AG10803 (cell line): ENCODE results near the gene VPS37B.
"Not testable (repeated sequence)": the region's sequence is repeated elsewhere in the genome, so short reads cannot be mapped to it uniquely, and the experiment has no call there.

Experiments
- DNase-seq: peaks from one replicate; pipeline ENCODE4 v3.0.0; 2010; ENCODE audit warnings: low read depth
- H3K4me3 ChIP-seq: 2 replicates; pipeline ENCODE4 v1.5.1; 2011; ENCODE audit warnings: mild to moderate bottlenecking, low read length, control low read depth
- TF ChIP-seq, protein P1 (sequence below): conservative IDR thresholded peaks from 2 replicates; pipeline ENCODE4 v1.5.1; 2011; ENCODE audit warnings: mild to moderate bottlenecking, low read length, control low read depth, inconsistent platforms

VPS37B gene

DNA sequence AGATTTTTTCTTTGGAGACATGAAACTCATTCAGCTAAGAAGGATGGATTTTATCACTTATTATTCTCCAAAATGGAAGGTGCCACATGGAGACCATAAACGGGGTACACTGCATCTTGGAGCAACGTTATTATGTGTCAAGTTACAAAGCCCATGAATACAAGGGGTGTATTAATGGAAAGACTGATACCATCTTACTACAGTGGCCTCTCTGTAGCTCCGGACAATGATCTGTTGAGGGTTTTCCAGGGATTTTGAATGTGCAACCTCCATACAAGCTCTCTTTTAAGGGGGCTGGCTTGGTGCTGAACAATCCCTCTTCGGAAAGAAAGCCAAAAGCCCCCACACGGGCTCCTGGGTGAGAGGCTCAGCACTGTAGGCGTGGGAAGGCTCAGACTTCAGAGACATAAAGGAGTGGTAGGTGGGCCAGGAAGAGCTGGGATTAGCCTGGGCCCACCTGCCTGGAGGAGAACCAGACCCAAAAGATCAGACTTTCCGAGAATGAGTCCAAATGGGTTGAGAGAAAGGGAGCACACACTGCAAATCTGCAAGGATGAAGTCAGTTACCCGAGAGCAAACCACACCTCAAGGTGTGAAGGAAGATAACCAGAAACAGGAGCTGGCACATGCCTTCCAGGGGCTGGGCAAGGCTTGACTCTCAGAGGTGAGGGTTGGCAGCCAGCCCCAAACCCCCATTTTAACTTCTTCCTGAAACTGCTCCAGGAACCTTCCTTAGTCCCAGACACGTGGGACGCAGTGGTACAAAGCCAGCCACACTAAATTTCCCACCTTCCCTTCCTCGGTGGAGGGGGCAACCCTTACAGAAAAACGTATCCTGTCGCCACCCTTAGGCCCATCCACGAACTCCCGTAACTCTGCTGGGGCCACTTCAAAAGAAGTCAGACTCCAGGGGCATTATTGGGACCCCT is 1.5 kb downstream of the VPS37B start:
- TF ChIP-seq, protein P1, sequence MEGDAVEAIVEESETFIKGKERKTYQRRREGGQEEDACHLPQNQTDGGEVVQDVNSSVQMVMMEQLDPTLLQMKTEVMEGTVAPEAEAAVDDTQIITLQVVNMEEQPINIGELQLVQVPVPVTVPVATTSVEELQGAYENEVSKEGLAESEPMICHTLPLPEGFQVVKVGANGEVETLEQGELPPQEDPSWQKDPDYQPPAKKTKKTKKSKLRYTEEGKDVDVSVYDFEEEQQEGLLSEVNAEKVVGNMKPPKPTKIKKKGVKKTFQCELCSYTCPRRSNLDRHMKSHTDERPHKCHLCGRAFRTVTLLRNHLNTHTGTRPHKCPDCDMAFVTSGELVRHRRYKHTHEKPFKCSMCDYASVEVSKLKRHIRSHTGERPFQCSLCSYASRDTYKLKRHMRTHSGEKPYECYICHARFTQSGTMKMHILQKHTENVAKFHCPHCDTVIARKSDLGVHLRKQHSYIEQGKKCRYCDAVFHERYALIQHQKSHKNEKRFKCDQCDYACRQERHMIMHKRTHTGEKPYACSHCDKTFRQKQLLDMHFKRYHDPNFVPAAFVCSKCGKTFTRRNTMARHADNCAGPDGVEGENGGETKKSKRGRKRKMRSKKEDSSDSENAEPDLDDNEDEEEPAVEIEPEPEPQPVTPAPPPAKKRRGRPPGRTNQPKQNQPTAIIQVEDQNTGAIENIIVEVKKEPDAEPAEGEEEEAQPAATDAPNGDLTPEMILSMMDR, result no peak
- DNase-seq, result no peak
- peak overlapping the region; percentile 94 for H3K4me3 ChIP-seq

DNA sequence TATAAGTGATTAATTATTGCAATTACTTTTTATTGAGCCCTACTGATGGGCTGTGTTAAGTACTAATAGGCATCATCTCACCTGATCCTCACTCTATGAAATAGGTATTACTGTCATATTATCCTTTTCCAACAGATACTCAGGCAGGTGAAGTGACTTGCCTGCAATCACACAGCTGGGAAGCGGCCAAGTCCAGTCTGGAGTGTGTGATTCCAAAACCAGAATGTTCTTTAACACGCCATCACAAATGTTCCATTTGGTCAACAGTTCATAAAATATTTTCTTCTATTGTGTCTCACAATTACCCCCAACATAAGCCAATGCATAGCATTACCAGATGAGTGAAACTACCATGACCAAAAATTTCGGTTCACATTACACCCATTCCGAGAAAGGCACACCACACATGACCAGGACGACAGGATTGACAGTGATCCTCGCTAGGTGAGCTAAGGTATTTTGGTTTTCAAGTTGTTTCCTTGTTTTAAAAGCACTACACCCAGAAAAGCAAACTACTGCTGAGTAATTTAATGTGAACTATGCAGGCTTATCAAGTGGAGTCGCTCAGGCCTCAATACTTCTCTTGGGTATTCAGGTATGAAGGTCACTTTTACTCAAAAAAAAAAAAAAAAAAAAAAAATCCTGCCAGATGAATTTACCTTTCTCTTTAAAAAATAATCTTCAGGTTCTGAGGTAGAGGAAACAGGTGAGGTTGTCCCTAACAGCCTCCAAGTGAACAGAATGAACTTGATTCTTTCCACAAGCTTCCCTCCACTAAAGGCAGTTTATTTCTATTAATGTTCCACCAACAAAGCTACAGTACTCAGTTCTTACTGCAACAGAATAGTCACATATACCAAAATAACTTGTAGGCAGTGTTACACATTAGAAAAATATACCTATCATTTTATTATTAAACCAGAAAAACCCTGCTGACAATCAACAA is 2.4 kb downstream of the VPS37B start:
- no peak overlapping the region; the same call in 1 of the 2 replicates for H3K4me3 ChIP-seq
- no peak for DNase-seq
- TF ChIP-seq, protein P1, result no peak

DNA sequence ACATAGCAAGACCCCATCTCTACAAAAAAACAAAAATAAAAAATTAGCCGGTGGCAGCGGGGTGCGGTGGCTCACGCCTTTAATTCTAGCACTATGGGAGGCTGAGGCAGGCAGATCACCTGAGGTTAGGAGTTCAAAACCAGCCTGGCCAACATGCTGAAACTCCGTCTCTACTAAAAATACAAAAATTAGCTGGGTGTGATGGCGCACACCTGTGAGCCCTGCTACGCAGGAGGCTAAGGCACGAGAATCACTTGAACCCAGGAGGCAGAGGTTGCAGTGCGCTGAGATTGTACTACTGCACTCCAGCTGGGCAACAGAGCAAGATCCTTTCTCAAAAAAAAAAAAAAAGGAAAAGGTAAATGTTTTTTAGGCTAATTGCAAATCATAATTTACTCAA is 3.2 kb downstream of the VPS37B start:
- DNase-seq, H3K4me3 ChIP-seq: not testable (repeated sequence)

DNA sequence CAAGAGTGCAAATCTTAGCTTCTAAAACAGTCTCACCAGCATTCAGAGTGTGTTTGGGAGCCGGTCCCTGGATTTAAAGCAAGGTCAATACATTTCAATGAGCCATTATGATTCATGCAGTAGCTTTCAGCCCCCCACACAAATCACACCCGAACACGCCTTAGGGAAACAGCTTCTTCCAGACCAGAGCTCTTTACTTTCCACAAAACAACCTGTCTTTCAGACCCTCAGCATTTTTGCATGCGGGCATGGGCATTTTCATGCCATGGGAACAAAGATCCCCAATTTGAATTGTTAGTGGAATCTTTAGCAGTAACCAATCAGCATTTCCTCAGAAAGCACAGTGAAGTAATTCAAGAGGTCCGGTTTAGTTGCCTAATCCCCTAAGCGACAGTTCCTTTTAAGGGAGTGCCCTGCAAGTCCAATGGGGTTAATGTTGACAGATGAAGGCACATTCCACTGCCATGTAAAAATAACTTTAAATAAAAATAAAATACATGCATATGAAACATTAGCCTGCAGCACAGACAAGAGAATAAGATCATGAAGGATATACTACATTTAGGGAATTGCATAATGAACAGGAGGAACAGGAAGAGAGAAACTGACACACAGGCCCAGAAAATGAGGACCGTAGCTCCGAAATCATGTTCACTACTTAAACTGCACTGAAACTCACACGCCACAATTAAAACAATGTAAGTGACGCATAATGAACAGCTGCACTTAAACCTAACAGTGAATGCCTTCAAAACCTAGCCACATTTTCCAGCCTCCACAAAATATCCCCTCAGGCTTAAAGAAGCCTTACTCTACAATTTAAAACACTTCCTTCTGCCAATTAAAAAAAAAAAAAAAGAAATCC is 4.0 kb downstream of the VPS37B start:
- peak; percentile 73 for DNase-seq
- H3K4me3 ChIP-seq, result peak overlapping the region; percentile 28

DNA sequence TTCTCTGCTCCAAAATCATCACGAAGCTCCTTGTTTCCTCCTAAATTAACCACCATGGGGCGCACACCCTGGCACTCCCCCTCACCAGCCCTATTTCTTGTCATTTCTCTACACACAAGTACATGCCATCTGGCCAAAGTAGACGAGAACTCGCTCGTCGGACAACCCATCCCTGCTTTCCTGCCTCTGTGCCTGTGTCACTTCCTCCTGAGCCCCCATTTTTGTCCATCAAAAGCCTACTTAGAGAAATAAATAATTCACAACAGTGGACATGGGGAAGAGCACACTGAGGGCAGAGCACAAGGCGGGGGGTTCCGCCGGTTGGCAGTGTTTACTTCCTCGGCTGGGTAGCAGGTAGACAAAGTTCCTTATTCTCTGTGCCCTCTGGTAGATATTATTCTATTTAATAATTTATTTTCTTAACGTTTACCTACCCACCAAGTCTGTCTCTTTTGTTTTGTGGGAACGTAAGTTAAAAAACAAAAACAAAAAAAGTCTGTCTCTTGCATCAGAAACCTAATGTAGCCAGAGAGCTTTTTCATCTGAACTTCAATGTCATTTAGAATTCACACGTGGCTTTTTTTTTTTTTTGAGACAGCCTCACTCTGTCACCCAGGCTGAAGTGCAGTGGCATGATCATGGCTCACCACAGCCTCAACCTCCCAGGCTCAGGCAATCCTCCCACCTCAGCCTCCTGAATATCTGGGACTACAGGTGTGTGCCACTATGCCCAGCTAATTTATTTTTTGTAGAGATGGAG is 6.0 kb downstream of the VPS37B start:
- no peak for DNase-seq
- TF ChIP-seq, protein P1, result no peak
- no peak overlapping the region for H3K4me3 ChIP-seq

More for the DNA sequence above, 4.0 kb downstream of the VPS37B start:
- TF ChIP-seq, protein P1, result no peak

DNA sequence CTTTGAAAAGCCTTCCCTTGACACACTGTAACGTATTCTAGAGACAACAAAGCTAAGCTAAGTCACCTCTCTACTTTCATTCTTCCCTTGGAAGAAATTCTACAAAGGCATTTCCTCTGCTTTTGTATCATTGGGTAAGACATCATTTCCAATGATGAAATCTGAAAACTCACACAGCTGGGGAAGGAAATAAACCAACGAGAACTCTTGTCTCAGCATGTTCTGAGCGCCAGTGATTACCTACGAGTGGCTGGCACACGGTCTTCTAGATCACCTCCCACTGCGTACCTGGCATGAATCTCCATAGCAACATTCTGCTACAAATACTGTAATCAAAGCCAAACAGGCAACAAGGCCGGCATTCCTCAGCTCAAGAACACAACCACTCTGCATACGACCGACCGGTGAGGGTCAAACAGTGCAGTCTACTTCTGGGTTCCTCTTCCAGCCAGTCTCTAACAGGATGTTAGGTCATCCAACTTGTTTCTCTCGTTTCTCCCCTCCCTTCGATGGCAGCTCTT is 7.6 kb downstream of the VPS37B start:
- TF ChIP-seq, protein P1, result no peak
- no peak overlapping the region for H3K4me3 ChIP-seq
- peak; percentile 54 for DNase-seq
